Activated CD8-positive, alpha-beta memory T cell treated with anti-CD3 and anti-CD28 coated beads, Interleukin-2, amount 50 U/mL, for 1 hour (primary cell): Measurements from ENCODE around the gene C7.

Experiments
- DNase-seq: peaks from one replicate; pipeline ENCODE4 v3.0.0-alpha.2; 2020; ENCODE audit errors: extremely low read depth

C7 gene

DNA sequence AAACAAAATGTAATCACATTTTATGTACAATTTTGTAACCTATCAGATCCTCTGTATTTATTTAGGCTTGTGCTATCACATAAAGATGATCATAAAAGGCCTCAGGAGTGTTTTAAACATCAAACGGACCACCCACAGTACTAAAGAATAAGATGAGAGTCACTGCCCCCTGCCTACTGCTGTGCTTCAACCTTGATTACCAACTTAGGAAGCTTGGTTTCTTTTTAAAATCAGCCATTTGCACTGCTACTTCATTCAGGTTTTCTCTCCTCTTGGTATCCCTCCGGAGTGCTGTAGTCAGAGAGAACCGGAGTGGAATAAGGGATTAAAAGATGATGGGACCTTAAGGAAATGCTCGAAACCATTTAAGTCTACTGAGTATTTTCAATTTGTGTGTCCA lies 6.9 kb downstream of the C7 start:
- DNase-seq = no peak

GRCh38 chr5:40928886-40929448 lies 19.7 kb downstream of the C7 start:
- DNase-seq = no peak

- DNase-seq = no peak
Measured at GRCh38 chr5:40932766-40933165, 23.5 kb downstream of the C7 start.

DNA sequence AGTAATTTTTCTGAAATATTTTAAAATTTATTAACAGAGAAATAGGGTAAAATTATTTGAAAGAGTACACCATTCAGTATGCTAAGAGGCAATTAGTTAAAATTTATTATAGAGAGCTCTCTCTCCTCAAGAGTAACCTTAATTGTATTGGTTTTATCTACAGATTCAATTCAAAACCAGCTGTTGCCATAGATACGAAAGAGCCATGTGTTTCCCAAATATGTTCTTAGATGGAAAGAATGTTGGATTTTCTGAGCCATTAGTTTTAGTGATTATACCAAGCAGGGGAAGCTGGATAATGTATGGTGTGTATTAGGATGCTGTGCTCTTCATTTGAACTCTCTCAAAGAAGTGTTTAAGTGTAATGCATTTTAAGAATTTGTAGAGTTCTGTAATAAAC lies 27.8 kb downstream of the C7 start:
- DNase-seq = no peak

GRCh38 chr5:40939753-40940152 lies 30.5 kb downstream of the C7 start:
- no peak for DNase-seq

DNA sequence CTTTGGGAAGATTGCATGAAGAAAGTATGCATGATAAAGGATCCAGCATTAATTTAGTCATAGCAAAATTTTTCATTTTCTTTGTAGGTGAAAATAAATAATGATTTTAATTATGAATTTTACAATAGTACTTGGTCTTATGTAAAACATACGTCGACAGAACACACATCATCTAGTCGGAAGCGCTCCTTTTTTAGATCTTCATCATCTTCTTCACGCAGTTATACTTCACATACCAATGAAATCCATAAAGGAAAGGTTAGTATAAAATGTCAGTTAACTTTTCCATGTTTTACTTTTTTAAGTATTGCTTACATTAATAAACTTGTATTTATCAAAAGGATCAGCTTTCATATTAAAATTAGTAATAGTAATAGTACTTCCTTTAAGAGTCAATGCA lies 35.8 kb downstream of the C7 start:
- DNase-seq = no peak

DNA sequence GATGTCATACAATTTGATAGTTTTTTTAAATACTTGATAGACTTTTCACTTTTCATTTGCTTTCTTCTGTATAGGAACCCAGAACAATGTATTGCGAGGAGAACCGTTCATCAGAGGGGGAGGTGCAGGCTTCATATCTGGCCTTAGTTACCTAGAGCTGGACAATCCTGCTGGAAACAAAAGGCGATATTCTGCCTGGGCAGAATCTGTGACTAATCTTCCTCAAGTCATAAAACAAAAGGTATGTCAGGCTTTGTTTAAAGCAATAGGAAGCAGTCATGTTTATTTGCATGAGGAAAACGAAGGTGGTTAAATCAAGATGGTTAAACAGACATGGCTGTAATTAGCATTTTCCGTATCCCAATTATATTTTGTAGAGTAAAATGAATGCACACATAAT lies 46.0 kb downstream of the C7 start:
- no peak for DNase-seq

GRCh38 chr5:40957048-40957447 lies 47.8 kb downstream of the C7 start:
- no peak for DNase-seq

DNA sequence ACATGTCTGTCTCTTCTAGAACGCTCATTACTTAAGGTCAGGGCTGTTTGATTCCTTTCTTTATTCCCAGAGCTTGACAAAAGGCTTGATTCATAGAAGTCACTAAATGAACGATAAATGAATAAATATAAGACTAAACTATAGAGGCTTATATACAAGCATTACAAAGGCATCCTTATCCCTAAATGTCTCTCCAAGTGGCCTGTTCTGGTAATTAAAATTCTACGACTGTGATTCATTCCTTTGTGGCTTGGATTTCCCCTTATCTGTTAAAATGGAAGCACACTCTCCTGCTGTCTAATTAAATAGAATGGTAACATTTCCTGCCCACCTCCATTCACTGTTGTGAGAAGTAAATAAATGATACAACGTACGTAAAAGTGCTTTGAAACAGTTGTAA lies 49.5 kb downstream of the C7 start:
- DNase-seq = no peak

DNA sequence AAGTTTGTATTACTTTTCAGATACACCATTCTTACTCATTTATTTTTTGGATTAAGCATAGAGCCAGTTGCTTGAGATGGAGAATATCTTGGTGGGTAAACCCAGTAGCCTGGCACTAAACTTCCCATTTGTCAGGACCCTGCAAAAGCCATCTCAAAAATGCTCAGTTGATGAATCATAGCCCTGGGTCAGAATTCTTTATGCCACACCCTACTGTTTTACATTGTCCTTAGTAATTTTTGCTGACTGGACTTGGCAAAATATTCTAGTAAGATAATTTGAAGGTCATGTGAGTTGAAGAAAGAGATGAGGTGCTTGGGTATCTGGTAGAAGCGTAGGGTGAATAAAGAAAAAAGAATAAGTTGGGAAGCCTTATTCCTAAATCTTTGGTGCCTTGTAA lies 50.7 kb downstream of the C7 start:
- DNase-seq = no peak

DNA sequence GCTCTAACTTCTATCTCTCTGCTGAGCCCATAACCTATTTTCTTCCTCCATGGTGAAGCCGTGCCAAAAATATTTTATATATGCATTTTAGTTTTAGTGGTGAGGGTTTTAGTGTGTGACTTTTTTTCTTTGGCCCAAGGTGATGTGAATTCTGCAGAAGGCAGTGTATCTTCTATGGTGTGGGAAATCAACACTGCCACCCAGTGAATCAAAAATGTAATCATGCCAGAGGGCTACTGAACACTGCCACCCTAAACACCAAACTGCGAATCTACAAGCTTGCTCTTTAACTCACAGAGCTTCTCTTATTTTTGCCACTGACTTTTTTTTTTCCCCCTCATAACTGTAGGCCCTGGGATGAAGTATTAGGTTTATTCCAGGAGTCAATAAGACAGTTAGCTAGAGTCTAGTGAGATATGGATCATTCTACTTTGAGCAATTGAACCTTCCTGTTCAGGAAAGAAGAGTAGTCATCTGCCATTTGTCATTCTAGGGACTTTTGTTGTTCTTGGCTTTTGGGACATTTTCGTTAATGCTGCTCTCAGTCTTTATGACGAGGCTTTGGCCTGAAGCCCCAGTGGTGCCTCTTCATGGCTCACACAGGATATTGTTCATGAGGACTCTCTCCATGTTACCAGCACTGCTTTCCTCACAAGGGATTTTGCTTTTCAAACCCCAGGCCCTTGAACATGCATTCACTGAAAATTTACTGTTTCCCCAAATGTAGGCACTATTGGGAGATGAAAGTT lies 53.1 kb downstream of the C7 start:
- no peak for DNase-seq

DNA sequence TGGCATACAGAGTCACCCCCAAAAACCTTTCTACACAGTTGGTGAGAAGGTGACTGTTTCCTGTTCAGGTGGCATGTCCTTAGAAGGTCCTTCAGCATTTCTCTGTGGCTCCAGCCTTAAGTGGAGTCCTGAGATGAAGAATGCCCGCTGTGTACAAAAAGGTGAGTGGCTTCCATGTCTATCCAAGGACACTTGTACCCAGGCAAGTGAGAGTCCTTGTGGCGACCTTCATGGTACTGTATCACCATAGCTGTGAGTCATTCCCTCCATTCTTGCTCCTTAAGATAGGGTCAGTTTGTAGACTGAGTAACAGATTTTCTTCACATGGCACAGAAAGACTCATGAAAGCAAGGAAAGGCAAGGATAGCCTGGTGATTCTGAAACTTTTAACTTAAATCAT lies 63.1 kb downstream of the C7 start:
- DNase-seq = no peak

DNA sequence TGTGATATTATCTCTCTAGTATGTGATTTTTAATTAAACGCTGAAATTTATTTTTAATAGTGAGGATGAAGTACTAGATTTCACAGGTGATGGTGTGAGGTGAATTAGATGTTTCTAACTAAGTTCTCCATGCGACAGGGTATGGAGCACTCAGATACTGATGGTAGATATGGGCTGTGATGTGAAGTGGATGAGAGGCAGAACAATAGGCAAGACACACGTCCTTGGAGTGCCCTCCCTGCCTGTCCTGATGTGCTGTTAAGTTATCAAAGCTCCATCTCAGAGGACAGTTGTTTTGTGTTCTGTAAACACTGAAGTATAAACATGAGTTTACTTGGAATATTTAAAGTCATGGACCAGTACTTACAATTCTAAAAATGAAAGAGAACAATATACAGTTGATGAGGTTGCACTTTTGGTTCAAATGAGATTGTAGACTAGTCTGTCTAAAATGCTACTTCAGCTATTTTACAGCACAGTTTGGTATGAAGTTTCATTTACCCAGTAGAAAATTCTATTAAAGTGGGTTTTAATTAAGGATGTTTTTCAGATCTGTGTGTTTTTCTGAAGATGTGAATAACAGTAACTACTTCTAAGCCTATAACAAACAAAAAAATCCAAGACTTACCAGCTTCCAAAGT lies 64.2 kb downstream of the C7 start:
- no peak for DNase-seq

- no peak for DNase-seq
Measured at GRCh38 chr5:40976041-40976440, 66.7 kb downstream of the C7 start.

DNA sequence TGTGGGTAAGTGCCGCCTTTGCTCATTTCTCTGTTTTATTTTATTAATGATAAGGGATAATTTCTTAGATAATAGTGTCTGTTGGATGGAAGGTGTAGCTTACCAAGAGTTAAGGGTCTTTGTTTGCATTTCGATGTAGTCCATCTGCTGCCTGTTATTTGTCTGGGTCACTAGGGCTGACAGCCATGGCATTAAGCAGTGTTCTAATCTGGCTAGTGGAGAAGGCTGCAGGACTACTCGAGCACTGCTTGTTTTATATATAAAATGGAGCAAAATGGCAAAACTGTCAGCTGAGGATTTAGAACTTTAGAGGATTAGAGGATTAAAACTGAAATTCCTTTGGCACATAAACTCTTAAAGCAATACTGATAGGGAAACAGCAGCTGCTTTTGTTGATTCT lies 67.5 kb downstream of the C7 start:
- no peak for DNase-seq

DNA sequence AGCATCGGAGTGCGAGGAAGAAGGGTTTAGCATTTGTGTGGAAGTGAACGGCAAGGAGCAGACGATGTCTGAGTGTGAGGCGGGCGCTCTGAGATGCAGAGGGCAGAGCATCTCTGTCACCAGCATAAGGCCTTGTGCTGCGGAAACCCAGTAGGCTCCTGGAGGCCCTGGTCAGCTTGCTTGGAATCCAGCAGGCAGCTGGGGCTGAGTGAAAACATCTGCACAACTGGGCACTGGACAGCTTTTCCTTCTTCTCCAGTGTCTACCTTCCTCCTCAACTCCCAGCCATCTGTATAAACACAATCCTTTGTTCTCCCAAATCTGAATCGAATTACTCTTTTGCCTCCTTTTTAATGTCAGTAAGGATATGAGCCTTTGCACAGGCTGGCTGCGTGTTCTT lies 72.1 kb downstream of the C7 start:
- DNase-seq = no peak

DNA sequence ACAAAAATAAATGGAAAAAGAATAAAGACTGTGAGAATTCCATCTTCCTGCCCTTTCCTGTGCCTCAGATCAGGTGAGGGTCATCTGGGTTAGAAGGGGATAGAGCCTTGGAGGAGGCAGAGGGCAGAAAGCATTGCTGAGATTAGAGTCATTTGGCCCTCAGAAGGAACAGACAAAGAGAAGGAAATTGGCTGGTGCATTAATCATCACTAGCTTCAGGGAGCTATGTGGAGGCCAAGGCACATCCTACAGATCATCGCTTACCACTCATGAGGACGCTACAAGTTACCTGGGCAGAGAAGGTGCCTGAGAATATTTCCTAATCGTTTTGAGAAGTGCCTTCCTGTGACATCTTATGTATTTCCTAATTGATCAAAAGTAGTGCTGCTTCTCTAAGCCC lies 74.5 kb downstream of the C7 start:
- DNase-seq = no peak

DNA sequence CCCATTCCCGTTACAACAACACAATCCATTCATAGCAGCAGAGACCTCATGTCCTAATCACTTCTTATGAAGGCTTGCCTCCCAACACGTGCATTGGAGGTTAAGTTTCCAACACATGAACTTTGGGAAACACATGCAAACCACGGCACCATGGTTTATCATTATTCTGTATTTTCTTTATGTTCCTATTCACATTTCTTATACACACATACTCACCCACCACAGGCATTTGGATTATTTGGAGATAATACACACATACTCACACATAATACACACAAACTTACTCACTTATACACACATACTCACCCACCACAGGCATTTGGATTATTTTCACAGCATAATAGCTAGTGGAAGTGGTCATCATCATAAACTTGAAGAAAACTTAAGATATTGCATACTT lies 75.6 kb downstream of the C7 start:
- no peak for DNase-seq

DNA sequence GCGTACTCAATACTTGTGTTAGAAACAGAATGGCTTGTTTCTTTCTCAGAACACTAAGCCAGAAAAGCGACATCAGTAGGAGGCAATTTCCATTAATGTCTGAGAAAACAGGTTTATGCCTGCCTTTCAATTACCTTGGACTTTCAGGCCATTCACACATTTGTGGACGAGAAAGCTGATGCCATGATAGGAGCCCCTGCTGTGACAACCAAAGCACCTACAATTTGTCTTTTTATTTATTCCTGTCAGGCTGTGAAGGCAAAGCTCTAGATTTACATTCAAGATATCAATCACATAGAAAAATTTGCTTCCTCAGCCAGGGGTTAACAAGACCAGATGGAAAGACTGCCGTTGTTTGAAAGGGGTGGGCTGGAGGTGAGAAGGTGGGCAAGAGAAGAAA lies 76.2 kb downstream of the C7 start:
- DNase-seq = no peak

GRCh38 chr5:40986666-40987065 lies 77.4 kb downstream of the C7 start:
- DNase-seq = no peak

GRCh38 chr5:40987349-40987748 lies 78.1 kb downstream of the C7 start:
- no peak for DNase-seq

GRCh38 chr5:40988746-40989510 lies 79.6 kb downstream of the C7 start:
- DNase-seq = no peak
